Amygdala (tissue), 56 donors: ENCODE results near the gene EHMT1.

ENCODE experiments used
- DNase-seq, 56 donors: peaks; one replicate each; lab custom pipeline; 2025; lab: John Stamatoyannopoulos, UW

EHMT1 gene

DNA sequence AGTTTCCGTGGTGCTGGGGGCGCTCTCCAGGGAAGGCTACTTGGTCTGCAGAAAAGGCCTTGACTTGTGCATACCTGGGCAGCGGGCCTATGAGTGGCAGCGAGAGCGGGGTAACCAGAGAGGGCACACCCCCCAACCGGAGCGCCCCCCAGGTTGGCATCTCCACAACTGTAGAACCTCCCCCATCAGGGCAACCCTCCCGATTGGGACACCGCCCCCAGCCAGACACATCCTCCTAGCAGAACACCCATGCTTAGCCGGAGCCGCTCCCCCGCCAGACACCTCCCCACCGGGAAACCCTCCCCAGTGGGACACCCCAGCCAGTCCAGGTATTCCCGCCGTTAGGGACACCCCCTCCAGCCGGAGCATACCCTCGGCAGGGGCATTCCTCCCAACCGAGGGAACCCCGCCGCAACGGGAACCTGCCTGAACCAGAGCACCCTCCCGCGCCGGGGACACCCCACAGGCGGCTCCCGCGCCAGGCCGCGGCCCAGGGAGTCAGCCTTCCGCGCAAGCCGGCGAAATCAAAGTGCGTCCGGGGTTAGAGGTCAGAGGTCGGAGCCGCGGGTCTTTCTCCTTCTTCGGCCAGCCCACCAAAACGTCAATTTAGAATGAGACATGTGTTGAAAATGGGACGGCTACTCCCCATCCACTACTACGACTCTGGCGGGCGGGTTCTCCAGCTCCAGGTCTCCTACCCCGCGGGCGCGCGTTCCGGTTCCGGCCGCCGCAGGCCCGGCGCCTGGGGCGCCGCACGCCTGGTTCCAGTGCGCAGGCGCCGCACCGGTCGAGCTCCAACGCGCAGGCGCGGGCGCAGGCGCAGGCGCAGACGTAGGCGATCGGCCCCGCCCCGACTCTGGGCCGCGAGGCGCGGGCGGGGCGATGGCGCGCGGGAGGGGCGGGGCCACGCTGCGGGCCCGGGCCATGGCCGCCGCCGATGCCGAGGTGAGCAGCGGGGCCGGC lies at the start of gene EHMT1:
TSS of gene EHMT1 (plus strand) at position 901 of the 963 bp plus-strand sequence. CDS start at position 925, 24 bp downstream.
- DNase-seq = peak in 50 of 56 donors; percentile 49 to 94 (median 81)

DNA sequence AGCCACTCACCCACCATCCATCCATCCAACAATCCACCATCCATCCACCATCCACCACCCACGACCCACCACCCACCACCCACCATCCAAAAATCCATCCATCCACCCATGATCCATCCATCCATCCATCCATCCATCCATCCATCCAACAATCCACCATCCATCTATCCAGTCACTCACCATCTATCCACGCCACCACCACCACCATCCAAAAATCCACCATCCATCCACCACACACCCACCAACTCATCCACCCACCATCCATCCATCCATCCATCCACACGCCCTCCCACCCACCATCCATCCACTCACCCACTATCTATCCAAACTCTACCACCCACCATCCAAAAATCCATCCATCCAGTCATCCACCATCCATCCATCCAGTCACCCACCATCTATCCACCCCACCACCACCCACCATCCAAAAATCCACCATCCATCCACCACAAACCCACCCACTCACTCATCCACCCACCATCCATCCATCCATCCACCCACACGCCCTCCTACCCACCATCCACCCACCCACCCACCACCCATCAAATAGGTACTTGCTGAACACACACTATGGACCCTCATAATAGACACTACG lies 49.1 kb upstream of the EHMT1 start:
- DNase-seq = no peak

DNA sequence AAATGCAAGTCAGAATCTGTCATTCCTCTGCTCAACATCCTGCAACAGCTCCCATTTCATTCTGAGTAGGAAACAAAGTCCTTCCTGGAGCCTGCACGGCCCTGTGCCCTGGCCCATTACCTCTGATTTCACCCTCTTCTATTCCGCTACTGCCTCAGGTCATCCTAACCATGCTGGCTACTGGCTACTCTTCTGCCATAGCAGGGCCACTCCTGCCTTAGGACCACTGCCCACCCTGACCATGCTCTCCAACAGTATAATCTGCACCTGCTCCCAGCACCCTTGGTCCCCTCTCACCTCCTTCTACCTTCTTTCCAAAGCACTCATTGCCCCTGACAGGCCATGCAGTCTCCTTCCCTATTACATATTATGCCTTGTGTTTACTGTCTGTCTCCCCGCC lies 48.2 kb upstream of the EHMT1 start:
- DNase-seq = no peak

DNA sequence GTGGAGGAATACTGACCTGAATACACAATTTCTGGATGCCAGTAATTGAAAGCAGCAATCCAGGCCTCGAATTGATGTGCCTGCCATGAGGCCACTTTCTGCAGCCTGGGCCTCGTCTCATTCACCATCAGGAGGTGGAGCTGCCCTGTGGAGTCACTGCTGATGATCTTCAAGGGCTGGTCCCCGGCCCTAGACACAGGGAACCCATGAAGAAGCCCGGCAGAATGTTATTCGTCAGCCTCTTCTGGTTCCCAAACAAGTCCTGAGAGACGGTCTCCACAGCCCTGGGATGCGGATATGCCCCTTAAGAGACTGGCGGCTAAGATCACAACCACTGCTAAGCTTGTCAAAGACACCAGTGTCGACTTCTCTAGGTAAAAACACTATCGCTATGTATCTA lies 44.6 kb upstream of the EHMT1 start:
- DNase-seq = no peak

DNA sequence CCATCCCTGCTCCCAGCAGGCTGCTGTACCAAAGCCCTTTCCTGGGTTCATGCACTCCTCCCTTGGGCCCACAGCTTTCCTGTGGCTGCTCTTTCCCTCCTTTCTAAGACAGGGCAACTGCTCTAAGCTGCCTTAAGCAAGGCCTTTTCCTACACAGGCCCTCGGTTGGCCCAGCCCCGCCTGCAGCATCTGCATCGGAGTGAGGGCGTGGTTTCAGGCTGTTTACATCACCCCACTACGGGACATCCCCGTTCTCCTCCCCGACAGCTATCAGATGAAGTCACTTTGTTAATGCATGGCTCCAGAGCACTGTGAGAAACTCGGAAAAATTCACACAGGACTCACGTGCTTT lies 43.5 kb upstream of the EHMT1 start:
- peak in 14 of 56 donors; percentile 2 to 66 (median 26) for DNase-seq

DNA sequence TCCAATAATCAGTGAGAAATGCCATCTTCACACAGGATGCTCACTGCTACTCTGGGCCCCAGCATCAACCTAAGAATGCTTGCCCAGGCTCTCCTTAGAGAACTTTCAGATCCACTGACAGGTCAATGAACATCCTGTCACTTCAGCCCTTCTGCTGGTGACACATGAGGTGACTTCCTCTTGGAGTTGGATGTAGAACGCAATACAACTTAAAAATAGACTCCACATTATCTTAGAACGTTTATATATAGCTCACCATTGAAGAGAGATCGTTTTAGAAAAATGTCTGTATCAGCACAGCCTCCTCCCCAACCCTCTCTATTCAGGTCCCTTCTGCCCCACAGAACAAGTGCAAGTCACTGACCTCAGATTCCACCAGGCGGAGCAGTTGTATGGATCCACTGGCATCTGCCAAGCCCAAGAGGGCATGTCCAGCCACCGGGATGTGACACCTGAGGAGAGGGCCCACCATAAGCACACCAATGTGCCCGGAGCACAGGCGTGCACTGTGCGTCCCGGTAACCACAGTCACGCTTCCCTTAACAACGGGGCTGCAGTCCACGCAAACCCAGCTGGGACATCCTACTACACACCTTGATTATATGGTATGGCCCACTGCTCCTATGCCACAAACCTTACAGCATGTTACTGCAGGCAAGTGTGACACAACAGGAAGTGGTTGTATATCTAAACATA lies 42.9 kb upstream of the EHMT1 start:
- no peak for DNase-seq

DNA sequence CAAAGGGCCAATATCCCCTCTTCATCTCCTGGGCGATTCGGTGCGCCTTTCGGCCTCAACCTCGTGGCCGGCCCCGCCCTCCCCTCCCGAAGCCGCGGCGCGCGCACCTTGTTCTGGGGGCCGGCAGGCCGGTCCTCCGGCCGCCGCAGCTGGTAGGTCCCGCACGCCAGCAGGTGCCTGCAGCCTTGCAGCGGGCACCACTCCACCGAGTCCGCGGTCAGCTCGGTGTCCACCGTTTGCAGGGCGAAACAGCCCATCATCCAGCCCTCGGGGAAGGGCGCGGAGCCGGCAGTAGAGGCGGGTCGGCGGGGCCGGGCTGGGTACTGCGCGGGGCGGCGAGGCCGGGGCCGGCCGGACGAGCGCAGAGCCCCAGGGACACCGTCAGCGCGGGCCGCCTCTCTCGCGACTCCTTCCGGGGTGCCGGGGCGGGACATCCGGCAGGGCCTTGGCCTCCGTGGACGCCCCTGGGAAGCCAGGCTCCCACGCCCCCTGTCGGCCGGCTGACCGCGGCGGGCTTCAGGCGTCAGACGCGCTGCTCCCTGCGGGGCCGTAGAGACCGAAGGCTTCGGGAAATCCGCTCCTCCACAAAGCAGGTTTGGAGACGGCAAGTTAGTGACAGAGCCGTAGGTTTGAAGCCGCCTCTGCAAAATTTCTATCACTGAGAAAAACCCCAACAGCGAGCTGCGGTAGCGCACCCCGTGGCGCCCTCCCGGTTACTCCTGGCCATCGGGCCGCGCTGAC lies 40.1 kb upstream of the EHMT1 start, which contains the start of gene DPH7:
TSS of gene DPH7 (minus strand) at position 408 of the 741 bp plus-strand sequence. CDS start at position 260, 148 bp downstream.
- peak; percentile 29 to 99 (median 88) for DNase-seq

DNA sequence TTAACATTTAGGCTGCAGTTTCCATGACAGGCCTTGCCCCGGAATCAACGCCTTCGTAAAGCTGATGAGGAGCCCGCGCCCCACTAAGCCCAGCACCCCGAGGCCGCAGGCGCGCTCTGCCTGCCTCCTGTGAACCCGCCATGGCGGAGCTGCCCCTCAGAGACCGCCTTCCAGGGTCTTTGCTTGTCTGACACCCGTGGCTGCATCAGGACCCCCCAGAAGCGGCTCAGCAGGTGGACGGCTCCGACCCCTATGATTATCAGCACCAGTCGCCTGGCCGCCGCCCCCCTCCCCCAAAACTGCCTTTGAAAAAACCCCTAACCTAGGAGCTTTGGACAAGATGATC lies 39.6 kb upstream of the EHMT1 start:
- DNase-seq = no peak

DNA sequence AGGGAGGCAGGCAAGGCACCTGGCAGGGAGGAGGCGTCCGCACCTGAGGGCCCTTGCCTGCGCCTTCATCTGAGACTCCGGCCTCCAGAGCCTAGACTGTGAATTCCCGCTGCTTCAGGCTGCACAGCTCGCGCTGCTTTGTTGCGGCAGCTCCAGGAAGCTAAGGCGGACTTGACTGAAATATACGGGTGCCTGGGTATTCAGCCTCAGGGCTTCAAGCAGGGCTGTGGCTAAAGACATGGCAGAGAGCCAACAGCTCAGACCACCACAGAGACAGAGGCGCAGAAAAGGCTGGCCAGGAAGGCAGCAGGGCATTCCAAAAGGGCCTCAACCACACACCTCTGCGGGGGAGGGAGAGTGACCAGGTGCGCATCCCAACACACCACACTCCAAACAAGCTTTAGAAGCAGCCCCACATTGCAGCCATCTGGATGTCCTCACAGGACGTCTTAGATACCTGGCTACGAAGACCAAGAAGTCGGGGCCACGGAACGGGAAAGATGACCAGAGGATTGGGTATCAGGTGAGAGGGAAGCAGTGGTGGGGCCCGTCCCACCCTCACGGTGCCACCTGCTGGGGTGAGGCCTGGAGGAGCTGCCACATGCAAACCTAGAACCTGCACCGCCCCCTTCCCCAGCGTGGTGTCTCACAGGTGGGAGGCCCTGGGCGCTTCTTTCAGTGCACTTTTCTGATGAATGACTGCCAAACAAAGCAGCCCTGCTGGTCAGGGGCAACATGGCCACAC lies 38.4 kb upstream of the EHMT1 start:
- no peak for DNase-seq

DNA sequence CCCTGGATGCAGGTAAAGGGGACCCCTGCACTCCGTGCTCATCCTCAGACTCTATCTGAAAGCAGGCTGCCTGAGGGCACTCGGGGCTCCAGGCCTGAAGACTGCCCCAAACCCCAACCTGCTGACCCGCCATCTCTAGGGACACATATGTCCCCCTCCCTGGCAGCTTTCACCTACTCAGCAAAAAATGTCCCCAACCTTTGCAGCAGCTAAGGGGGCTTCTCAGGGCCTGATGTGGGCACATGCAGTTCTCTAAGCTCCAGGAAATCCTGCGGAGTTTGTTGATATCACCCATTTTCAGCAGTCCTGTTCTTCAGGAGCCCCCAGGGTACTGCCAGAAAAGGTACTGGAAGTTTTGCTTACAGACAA lies 37.9 kb upstream of the EHMT1 start:
- no peak for DNase-seq

DNA sequence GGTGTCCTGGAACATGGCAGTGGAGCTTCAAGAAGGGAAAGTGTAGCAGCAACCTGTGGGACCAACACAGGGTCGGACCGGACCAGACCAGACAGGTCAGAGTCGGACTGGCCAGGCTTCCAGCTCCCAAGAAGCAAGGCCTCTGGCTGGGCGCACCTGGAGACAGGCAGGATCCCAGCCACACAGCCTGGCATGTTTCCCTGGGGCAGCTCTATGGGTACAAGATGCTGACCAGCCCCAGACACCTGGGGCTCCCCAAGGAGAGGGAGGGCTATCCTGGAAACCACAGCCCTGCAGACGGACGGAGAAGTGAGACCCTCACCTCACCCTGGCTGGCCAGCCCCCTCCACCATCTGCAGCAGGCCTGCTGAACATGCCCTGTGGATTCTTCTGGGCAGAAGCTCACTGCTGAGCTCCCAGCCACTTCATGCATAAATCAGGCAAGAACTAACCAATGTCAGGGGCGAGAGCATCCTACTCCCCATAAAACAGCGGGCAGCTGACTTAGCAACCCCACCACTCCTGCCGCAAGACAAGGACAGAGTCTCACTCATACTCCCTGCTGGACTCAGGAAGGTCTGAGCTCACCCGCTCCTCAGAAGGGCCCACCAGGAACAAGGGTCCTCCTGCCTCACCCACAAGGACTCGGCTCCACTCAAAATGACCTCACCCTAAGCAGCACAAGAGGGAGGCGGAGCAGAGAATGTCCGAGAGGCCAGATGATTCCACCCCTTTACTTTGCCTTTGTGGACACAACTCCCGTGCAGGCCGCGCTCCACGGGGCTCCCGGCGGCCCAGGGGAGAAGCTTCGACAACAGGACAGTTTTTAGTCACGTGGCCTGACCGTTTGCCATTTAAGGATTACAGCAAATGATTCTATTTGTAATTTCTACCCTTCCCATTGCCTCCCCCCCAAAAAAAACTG lies 37.2 kb upstream of the EHMT1 start:
- DNase-seq = no peak

DNA sequence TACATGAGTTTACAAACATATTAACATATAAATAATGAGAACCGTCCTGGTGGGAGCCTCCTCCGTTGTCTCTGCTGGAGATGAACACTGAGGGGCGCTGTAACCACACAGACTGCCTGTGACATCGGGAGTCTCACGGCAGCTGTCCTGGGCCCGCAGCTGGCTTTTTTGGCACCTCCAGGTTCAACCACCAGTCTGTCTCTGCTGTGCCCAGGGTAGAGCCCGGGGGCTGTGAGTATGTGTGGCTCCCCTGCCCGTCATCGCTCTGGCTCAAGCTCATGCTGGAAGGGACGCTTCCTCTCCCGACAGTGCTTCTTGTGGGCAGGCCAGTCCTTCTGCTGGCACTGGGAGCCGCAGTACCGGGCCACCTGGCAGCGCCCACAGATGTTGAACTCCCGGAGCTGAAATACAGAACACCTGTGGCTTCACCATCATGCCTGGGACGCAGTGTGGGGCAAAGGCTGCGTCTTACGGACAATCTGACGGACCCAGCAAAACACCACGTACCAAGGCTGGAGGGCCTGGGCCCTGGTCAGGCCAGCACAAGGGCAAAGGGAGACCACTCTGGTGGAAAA lies 36.4 kb upstream of the EHMT1 start:
- DNase-seq = no peak

DNA sequence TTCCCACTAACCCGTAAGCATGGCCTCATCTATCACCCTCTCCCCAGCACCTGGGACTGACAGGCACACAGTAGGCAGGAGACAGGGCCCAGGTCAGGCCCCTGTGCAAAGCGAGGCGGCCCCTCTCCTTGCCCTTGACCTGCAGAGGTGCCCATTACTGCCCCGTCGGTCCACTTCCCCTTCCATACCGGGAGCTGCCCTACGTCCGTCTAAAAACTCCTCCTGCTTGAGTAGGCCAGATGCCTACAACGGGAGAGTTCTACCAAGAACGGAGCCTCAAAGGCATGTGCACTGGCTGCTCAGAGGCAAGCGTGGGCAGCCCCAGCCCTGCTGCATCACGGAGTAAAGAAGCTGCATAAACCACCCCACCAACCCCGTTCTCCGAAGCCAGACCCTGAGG lies 35.5 kb upstream of the EHMT1 start:
- no peak for DNase-seq

DNA sequence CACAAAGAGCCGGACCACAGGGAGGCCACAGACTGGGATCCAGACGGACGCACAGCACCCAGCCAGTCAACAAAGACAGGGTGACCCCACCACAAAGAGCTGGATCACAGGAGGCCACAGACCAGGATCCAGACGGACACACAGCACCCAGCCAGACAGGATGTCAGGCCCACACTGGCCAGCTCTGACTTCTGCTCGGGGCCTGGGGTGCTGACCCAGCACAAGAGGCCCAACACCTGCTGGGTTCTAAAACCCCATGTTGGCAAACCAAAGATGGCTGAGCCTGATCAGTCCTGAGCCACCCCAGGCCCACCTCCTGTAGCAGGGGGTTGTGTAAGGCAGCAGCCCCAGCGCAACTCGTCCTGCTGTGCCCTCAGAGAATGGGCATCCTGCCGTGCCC lies 34.8 kb upstream of the EHMT1 start:
- no peak for DNase-seq

DNA sequence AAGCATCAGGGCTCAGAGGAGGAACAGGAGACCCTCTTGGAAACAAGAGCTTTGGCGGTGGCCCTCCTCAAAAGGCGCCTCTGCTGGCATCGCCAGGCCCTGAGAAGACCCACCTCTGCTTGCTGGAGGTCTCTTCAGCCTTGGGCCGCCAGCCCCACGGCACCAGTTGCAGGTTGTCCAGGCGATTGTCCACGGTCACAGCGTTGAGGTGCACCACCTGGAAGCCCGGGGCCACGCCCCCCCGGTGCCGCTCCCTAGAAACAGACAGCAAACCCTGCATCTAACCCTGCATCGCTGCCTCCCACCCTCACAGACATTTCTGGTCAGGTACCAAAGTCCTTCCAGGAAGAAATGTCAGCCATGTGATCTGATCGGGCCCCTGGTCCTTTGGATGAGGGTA lies 32.0 kb upstream of the EHMT1 start:
- DNase-seq = no peak

DNA sequence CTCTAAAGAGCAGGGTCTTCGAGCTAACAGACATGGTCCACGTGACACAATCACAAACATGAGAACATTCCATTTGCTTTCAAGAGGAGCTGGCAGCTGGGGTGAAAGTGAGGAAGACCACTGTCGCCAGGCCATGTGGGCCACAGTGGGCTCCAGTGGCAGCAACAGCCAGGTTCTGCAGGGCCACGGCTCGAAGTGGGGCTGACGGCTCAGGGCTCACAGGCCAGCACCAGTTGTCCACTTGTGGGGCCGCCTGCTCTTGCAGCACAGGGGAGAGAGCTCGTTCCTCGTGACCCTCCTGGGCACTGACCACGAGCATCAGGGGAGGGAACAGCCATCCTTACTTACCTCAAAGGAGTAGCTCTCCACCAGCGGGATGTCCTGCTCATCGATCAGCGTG lies 30.5 kb upstream of the EHMT1 start:
- DNase-seq = no peak

DNA sequence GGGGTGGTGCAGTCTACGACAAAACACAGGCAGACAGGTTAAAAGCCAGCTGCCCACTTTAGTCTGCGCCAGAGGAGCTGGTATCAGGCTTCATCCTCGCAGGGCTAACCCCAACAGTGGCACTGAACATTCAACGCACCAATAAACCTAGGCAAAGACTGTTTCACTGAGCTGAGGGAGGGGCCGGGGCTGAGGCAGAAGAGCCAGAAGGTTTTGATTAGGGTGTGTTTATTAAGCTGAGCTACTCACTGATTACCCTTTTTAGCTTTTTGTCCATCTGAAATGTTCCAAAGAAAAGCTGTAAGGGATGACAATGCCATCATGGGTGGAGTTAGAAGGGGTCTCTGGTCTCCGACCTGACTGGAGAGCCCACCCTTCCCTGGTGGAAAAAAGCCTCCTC lies 29.9 kb upstream of the EHMT1 start:
- DNase-seq = no peak

DNA sequence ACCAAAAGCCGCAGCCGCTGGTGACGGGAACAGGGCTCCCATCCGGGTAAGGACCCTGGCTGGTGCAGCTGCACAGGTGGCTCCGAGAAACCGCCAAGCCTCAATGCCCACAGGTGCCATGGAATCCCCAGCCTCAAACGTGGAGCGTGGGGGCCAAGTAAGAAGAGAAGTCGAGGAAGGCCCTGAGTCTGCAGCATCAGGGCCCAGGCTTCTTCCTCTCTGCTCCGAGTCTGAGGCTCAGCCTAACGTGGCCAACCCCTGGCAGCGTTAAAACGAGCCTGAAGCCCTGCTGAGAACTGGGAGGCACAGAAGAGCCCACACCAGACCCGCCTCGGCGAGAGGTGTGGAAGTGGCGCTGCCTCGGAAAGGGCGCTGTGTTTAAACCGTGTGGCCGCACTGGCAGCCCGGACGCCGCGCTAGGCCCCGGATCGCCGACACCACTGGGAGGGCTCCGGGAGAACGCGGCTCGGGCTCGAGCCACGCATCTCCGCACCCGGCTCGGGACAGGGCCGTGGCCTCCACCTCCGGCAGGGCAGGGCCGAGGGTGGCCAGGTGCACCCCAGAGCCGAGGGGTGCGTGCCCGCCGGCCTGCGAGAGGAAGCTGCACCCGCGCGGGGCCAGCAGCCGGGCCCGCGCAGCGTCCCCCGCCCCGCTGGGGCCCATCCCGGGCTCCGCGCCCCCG lies 29.2 kb upstream of the EHMT1 start:
- DNase-seq = no peak
